ENCODE measurements around the gene SCFD2. TPM values are rescaled to one million over a fixed set of nuclear protein-coding genes. Genes with fewer than 3 reads are reported as not detected.

Gene SCFD2
- total and polyA plus RNA-seq, 4 donors, result 4.3 to 28.8 (median 7.4) TPM

DNA sequence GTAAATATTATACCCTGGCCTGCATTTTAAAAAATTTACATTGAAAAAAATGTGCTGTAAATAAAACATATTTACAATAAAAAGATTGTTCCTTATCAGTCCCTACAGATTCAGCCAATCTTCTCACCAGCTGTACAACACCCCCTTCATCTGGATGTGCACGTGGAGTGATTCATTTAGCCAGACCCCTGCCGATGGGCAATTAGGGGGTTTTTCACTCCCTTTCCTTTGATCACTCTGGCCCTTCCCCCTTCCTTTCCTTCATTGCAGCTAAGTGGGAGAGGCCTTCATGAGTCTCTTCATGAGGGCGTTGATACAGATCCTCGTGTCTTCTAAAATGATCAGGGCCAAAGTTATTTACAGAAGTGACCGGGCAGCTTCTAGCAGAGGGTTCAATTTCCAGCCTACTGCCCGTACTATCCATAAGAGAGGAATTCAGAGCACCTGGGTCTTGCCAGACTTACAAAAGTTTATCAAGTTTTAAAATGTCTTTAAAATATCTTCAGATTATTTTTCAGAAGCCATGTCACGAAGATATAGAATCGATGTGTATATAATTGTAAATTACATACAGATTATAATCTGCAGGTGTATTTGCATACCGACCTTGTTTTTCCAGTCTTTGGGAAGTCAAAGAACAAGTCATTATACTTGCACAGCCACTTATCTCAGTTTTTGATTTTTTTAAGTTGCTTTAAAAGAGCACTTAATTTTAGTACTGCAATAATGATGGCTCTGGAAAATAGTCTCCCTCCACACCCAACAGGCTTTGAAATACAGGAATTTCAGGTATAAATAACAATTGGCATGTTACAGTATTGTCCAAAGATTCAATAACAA, 525.1 kb downstream of the SCFD2 start (continued):
- TF ChIP-seq TAF1 (conservative IDR thresholded peaks at IDR 0.05) (no peak), HNF4A (conservative IDR thresholded peaks at IDR 0.05) (no peak), FOXA2 (IDR thresholded peaks at IDR 0.05) (no peak), FOXA1 (IDR thresholded peaks at IDR 0.05) (no peak), RAD21 (IDR thresholded peaks at IDR 0.05) (no peak)
- TF ChIP-seq, protein P1, sequence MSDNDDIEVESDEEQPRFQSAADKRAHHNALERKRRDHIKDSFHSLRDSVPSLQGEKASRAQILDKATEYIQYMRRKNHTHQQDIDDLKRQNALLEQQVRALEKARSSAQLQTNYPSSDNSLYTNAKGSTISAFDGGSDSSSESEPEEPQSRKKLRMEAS (IDR thresholded peaks at IDR 0.05), result no peak
- TF ChIP-seq, protein P2, sequence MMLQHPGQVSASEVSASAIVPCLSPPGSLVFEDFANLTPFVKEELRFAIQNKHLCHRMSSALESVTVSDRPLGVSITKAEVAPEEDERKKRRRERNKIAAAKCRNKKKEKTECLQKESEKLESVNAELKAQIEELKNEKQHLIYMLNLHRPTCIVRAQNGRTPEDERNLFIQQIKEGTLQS (IDR thresholded peaks at IDR 0.05), result no peak

DNA sequence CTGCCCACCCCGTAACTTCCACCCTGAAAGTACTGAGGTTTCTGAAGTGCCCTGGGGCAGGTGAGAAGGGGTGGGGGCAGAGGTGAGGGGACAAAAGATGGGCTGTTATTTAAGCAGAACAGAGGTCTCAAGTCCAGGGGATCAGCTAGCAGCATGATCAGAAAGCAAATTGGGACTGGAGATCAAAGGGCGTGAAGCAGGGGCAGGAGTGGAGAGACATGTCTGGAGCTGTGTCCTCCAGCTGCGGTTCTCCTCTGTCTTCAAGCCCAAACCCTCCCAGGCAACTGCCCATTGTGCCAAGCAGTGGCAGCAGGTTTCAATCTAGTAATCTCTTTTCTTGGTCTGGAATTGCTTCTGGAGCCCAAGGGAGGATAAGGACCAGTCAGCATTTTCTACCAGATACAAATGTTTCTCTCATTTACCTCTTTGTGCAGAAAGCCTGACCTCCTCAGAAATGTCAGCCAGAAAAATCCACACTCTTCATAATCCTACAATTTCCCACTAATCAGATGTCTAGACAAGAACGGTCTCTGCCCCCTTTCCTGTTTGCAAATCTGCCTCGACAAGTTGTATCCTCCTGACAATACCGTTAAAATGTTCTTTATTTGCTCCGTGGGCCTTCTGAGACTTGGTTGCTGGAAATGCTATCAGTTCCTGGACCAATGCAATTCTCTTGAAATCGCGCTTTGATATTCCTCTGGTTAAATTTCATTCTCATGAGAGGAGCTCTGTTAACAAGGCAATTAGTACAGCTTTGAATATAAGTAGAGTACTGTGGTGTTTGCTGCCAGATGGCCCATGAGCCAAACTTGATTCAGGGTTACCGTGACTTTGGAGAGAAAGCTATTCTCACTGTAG, 526.9 kb downstream of the SCFD2 start:
- 78% methylated on average over 10 of the region's 10 CpGs for WGBS
- Histone ChIP-seq H3K27me3 (ENCODE audit: control insufficient read depth in 4 of 4, insufficient read depth in 4 of 4, low read length in 3 of 4) (no peaks in the 10 kb centered on the region), H3K36me3 (ENCODE audit: control insufficient read depth in 4 of 4, insufficient read depth in 3 of 4, low read depth in 1 of 4, low read length in 3 of 4) (no peaks in the 10 kb centered on the region), H3K9me3 (ENCODE audit: control insufficient read depth in 4 of 4, low read length in 3 of 4) (no peaks in the 10 kb centered on the region), H3K27ac (ENCODE audit: low read depth in 1 of 2, low read length in 2 of 2) (no peak overlapping the region), H3K4me1 (ENCODE audit: control insufficient read depth in 4 of 4, insufficient read depth in 4 of 4, low read length in 3 of 4) (no peaks in the 10 kb centered on the region), H3K9ac (ENCODE audit: low read depth in 1 of 2, low read length in 2 of 2) (no peak overlapping the region), H3K4me3 (ENCODE audit: low read depth in 1 of 3, low read length in 3 of 3) (no peak overlapping the region)
- TF ChIP-seq, protein P3, sequence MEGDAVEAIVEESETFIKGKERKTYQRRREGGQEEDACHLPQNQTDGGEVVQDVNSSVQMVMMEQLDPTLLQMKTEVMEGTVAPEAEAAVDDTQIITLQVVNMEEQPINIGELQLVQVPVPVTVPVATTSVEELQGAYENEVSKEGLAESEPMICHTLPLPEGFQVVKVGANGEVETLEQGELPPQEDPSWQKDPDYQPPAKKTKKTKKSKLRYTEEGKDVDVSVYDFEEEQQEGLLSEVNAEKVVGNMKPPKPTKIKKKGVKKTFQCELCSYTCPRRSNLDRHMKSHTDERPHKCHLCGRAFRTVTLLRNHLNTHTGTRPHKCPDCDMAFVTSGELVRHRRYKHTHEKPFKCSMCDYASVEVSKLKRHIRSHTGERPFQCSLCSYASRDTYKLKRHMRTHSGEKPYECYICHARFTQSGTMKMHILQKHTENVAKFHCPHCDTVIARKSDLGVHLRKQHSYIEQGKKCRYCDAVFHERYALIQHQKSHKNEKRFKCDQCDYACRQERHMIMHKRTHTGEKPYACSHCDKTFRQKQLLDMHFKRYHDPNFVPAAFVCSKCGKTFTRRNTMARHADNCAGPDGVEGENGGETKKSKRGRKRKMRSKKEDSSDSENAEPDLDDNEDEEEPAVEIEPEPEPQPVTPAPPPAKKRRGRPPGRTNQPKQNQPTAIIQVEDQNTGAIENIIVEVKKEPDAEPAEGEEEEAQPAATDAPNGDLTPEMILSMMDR (IDR thresholded peaks at IDR 0.05; ENCODE audit: low read depth, low read length, missing input control), result no peak
- TF ChIP-seq SP1 (IDR thresholded peaks at IDR 0.05) (no peak), FOXA2 (IDR thresholded peaks at IDR 0.05) (no peak), TAF1 (conservative IDR thresholded peaks at IDR 0.05) (no peak), RAD21 (IDR thresholded peaks at IDR 0.05) (no peak), HNF4A (conservative IDR thresholded peaks at IDR 0.05) (no peak), YY1 (IDR thresholded peaks at IDR 0.05) (no peak), EGR1 (IDR thresholded peaks at IDR 0.05; ENCODE audit: low read depth in 2 of 2) (no peak), FOXA1 (IDR thresholded peaks at IDR 0.05) (no peak), RXRA (IDR thresholded peaks at IDR 0.05) (no peak), HNF4G (IDR thresholded peaks at IDR 0.05) (no peak), JUND (IDR thresholded peaks at IDR 0.05) (no peak), NR2F2 (IDR thresholded peaks at IDR 0.05) (no peak), GABPA (IDR thresholded peaks at IDR 0.05 in 1 of 2, conservative IDR thresholded peaks at IDR 0.05 in 1 of 2) (no peak)
- TF ChIP-seq, protein P4, sequence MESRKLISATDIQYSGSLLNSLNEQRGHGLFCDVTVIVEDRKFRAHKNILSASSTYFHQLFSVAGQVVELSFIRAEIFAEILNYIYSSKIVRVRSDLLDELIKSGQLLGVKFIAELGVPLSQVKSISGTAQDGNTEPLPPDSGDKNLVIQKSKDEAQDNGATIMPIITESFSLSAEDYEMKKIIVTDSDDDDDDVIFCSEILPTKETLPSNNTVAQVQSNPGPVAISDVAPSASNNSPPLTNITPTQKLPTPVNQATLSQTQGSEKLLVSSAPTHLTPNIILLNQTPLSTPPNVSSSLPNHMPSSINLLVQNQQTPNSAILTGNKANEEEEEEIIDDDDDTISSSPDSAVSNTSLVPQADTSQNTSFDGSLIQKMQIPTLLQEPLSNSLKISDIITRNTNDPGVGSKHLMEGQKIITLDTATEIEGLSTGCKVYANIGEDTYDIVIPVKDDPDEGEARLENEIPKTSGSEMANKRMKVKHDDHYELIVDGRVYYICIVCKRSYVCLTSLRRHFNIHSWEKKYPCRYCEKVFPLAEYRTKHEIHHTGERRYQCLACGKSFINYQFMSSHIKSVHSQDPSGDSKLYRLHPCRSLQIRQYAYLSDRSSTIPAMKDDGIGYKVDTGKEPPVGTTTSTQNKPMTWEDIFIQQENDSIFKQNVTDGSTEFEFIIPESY (IDR thresholded peaks at IDR 0.05), result no peak
- TF ChIP-seq, protein P5, sequence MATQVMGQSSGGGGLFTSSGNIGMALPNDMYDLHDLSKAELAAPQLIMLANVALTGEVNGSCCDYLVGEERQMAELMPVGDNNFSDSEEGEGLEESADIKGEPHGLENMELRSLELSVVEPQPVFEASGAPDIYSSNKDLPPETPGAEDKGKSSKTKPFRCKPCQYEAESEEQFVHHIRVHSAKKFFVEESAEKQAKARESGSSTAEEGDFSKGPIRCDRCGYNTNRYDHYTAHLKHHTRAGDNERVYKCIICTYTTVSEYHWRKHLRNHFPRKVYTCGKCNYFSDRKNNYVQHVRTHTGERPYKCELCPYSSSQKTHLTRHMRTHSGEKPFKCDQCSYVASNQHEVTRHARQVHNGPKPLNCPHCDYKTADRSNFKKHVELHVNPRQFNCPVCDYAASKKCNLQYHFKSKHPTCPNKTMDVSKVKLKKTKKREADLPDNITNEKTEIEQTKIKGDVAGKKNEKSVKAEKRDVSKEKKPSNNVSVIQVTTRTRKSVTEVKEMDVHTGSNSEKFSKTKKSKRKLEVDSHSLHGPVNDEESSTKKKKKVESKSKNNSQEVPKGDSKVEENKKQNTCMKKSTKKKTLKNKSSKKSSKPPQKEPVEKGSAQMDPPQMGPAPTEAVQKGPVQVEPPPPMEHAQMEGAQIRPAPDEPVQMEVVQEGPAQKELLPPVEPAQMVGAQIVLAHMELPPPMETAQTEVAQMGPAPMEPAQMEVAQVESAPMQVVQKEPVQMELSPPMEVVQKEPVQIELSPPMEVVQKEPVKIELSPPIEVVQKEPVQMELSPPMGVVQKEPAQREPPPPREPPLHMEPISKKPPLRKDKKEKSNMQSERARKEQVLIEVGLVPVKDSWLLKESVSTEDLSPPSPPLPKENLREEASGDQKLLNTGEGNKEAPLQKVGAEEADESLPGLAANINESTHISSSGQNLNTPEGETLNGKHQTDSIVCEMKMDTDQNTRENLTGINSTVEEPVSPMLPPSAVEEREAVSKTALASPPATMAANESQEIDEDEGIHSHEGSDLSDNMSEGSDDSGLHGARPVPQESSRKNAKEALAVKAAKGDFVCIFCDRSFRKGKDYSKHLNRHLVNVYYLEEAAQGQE (IDR thresholded peaks at IDR 0.05), result no peak
- TF ChIP-seq, protein P2 (IDR thresholded peaks at IDR 0.05), result no peak
- TF ChIP-seq, protein P1 (IDR thresholded peaks at IDR 0.05), result no peak
- no peak for DNase-seq (ENCODE audit: low spot score)
